ENCODE measurements around the gene CD79B.

CD79B gene

GRCh38 chr17:63973247-63973646, 41.1 kb upstream of the CD79B start:
- H3K4me3 ChIP-seq (ENCODE audit: low read depth, low read length) = no peak overlapping the region
- TF ChIP-seq CTCF (IDR thresholded peaks at IDR 0.05; ENCODE audit: borderline replicate concordance, insufficient read depth, low read depth, low read length) = no peak

GRCh38 chr17:63972796-63973195, 40.7 kb upstream of the CD79B start, which contains the start of gene SCN4A:
SCN4A (minus strand) TSS chr17:63972918; CDS start chr17:63972841, 77 bp downstream.
- no peak for TF ChIP-seq CTCF (IDR thresholded peaks at IDR 0.05; ENCODE audit: borderline replicate concordance, insufficient read depth, low read depth, low read length)
- no peak within 1 kb of the TSS for H3K4me3 ChIP-seq (ENCODE audit: low read depth, low read length)

DNA sequence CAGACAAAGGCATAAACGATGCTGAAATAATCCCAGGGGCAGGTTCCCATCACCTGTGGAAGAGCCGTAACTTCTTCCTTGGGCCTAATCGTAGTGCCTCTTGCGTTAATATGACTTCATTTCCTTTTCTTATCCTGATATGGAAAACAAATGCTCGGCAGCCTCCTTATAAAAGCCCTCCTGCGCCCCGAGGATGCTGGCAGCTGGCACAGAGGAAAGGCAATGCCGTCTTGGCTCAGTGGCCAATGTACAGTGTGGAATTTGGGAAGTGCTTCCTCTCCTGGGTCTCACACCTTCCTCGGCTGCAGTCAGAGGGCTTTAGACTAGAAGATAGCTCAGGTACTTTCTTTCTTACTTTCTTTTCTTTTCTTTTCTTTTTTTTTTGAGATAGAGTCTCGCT, 37.1 kb upstream of the CD79B start:
- no peak for TF ChIP-seq CTCF (IDR thresholded peaks at IDR 0.05; ENCODE audit: borderline replicate concordance, insufficient read depth, low read depth, low read length)
- no peak overlapping the region for H3K4me3 ChIP-seq (ENCODE audit: low read depth, low read length)

GRCh38 chr17:63967953-63968352, 35.8 kb upstream of the CD79B start:
- no peak overlapping the region for H3K4me3 ChIP-seq (ENCODE audit: low read depth, low read length)
- TF ChIP-seq CTCF (IDR thresholded peaks at IDR 0.05; ENCODE audit: borderline replicate concordance, insufficient read depth, low read depth, low read length) = no peak

GRCh38 chr17:63966646-63967264, 34.6 kb upstream of the CD79B start:
- no peak for TF ChIP-seq CTCF (IDR thresholded peaks at IDR 0.05; ENCODE audit: borderline replicate concordance, insufficient read depth, low read depth, low read length)
- H3K4me3 ChIP-seq (ENCODE audit: low read depth, low read length) = no peak overlapping the region

GRCh38 chr17:63963123-63963522, 31.0 kb upstream of the CD79B start:
- no peak overlapping the region for H3K4me3 ChIP-seq (ENCODE audit: low read depth, low read length)
- TF ChIP-seq CTCF (IDR thresholded peaks at IDR 0.05; ENCODE audit: borderline replicate concordance, insufficient read depth, low read depth, low read length) = no peak

DNA sequence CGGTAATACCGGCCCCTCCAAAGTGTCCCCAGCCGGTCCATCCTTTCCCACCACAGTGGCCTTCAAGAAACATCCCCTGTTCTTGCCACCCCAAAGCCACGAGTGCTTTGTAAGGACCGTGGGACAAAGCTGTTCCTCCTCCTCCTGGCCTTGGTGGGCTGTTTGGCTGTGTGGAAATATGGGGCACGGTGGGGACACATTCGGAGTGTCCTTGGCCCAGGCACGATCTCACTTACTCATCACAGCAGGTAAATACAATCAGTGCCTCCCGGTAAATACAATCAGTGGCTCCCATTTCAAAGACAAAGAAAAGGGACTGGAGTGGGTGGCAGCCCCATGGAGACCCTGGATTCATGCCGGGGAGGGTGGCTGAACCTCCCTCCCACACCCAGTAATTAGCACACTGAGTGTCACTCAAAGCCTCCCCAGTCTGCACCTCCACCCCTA, 30.2 kb upstream of the CD79B start:
- no peak for TF ChIP-seq CTCF (IDR thresholded peaks at IDR 0.05; ENCODE audit: borderline replicate concordance, insufficient read depth, low read depth, low read length)
- no peak overlapping the region for H3K4me3 ChIP-seq (ENCODE audit: low read depth, low read length)
